RPMI7951 (cell line): ENCODE results near the gene RRAGC. TPM values are rescaled to one million over a fixed set of nuclear protein-coding genes. Genes with fewer than 3 reads are reported as not detected.
"Not testable (repeated sequence)": the region's sequence is repeated elsewhere in the genome, so short reads cannot be mapped to it uniquely, and the experiment has no call there.

Experiments
- DNase-seq: peaks from one replicate; pipeline ENCODE4 v3.0.0-alpha.2; 2012; ENCODE audit warnings: low read depth
- total RNA-seq: library from RNA; depleted of rRNA; stranded (reverse); fragments of >200 nt; shearing (Covaris generic); gene quantifications from 2 replicates; pipeline ENCODE4 v1.2.3, GENCODE V29; 2014

RRAGC gene
- total RNA-seq, 1 experiment from 2014 or later, result 16.8 TPM

- DNase-seq, result peak; percentile 57
These were observed 575 bp downstream of the RRAGC start for GRCh38 chr1:38858833-38859560.

- DNase-seq, result no peak
These were observed 6.8 kb downstream of the RRAGC start for GRCh38 chr1:38852780-38853179.

- DNase-seq, result no peak
These were observed 11.5 kb downstream of the RRAGC start for GRCh38 chr1:38848071-38848470.

GRCh38 chr1:38846210-38846609 is 13.4 kb downstream of the RRAGC start:
- no peak for DNase-seq

- DNase-seq, result not testable (repeated sequence)
These were observed 14.5 kb downstream of the RRAGC start for GRCh38 chr1:38845088-38845487.

- DNase-seq, result no peak
These were observed 19.3 kb downstream of the RRAGC start for GRCh38 chr1:38840281-38840680.

GRCh38 chr1:38839363-38839762 is 20.2 kb downstream of the RRAGC start:
- no peak for DNase-seq

- DNase-seq, result not testable (repeated sequence)
These were observed 23.3 kb downstream of the RRAGC start for GRCh38 chr1:38836316-38836715.

GRCh38 chr1:38834937-38835827 is 24.4 kb downstream of the RRAGC start:
- DNase-seq, result peak; percentile 79

- DNase-seq, result no peak
These were observed 25.3 kb downstream of the RRAGC start for GRCh38 chr1:38834221-38834782.

- no peak for DNase-seq
These were observed 26.4 kb downstream of the RRAGC start for GRCh38 chr1:38833146-38833545.

GRCh38 chr1:38832370-38832734 is 27.2 kb downstream of the RRAGC start:
- no peak for DNase-seq

- DNase-seq, result no peak
These were observed 27.7 kb downstream of the RRAGC start for GRCh38 chr1:38831731-38832369.

- DNase-seq, result no peak
These were observed 30.2 kb downstream of the RRAGC start for GRCh38 chr1:38829368-38829767.

GRCh38 chr1:38827318-38827717 is 32.3 kb downstream of the RRAGC start:
- DNase-seq, result no peak

GRCh38 chr1:38826886-38827285 is 32.7 kb downstream of the RRAGC start:
- no peak for DNase-seq

- no peak for DNase-seq
These were observed 33.3 kb downstream of the RRAGC start for GRCh38 chr1:38826262-38826661.

- no peak for DNase-seq
These were observed 38.7 kb downstream of the RRAGC start for GRCh38 chr1:38820860-38821259.

GRCh38 chr1:38819516-38819915 is 40.1 kb downstream of the RRAGC start:
- DNase-seq, result no peak

- DNase-seq, result no peak
These were observed 40.5 kb downstream of the RRAGC start for GRCh38 chr1:38819040-38819439.

- no peak for DNase-seq
These were observed 41.2 kb downstream of the RRAGC start for GRCh38 chr1:38818175-38818976.
